Measurements from ENCODE around the gene GNAQ. TPM values are rescaled to one million over a fixed set of nuclear protein-coding genes. Genes with fewer than 3 reads are reported as not detected.
A peak's percentile ranks its signal among the peaks of the same experiment; 100 is the strongest.

GNAQ gene
- total and polyA plus RNA-seq, 4 donors, result 21.9 to 84.2 (median 53.1) TPM

DNA sequence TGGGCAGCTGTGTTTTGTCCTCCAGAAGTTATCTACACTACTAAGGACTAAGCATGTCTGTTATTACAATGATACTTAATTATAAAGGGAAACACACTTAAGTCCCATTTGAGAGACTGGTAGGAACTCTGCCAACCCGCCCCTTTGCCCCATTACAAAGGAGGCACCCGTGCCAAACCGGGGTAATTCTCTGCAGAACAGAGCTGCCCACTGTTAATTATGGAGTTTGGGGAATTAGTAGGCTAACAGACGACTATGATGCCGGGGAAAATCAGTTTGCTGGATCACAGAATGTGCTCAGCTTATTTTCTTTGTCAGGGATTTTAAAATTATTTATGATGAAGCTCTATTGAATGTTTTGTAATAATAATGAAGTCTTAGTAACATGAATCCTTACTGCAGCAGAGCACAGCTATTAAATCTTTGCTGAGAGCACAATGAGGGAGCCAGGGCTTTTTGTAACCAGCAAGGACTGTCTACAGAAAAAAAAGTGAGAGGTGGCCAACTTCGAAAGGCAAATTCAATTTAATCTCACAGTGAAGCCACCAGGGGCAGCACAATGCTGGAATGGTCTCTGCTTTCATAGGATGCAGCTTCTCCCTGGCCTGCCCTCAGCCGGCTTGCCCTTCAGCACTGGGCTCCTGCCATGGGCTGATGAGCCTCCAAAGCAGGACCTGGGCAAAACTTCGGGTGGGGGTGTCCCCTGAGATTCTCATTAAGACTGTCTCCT, 134.5 kb downstream of the GNAQ start:
- ATAC-seq (ENCODE audit: low FRiP score) (peak; percentile 38), DNase-seq (peak in 1 of 2 donors; percentile 43)
- intact Hi-C loops (cut with DNase I), result no loop called here
- peaks cover 0 to 2% of the 10 kb centered on the region in 2 donors for H3K4me1 ChIP-seq (ENCODE audit: control insufficient read depth in 1 of 2, insufficient read depth in 2 of 2, low read length in 2 of 2)
- H3K27ac ChIP-seq (ENCODE audit: low read depth in 1 of 2, low read length in 2 of 2), result no peak overlapping the region
- peaks cover 0 to 3% of the 10 kb centered on the region in 2 donors for H3K36me3 ChIP-seq (ENCODE audit: control insufficient read depth in 1 of 2, insufficient read depth in 2 of 2, low read length in 1 of 2)
- H3K27me3 ChIP-seq (ENCODE audit: control insufficient read depth in 1 of 2, insufficient read depth in 2 of 2, low read length in 1 of 2), result no peaks in the 10 kb centered on the region
- WGBS, 2 donors, result 44 to 45% methylated on average over 8 of the region's 8 CpGs
- no peaks in the 10 kb centered on the region for H3K9me3 ChIP-seq (ENCODE audit: control insufficient read depth, low read length)
- no peak overlapping the region for H3K4me3 ChIP-seq (ENCODE audit: low read length in 2 of 2)

DNA sequence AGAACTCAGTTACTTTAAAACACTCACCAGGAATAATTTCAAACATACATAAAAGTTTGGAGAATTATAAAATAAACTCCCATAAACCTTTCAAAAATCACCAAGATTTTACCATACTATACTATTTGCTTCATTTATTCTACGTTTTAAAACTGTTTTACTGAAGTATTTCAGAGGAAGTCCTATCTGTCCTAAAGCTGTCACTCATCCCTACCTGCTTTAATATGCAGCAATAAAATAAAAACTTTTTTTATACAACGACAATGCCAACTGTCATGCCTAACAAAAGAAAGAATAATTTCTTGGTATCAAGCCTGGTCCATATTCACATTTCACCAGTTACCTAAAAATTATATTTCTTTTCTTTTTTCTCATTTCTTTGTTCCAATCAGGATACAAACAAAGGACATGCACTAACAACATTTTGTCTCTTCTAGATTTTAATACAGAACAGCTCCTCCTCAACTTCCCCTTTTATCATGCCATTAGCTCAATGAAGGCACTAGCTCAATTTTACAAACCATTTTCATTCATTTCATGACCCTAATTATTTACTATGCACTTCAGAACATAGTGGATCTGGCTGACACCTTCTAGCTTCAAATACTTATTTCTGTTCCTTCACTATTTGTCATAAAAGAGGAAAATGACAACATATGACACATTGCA, 135.2 kb downstream of the GNAQ start:
- H3K36me3 ChIP-seq (ENCODE audit: control insufficient read depth in 1 of 2, insufficient read depth in 2 of 2, low read length in 1 of 2), result peaks cover 0 to 3% of the 10 kb centered on the region in 2 donors
- no peak overlapping the region for H3K4me3 ChIP-seq (ENCODE audit: low read length in 2 of 2)
- intact Hi-C loops (cut with DNase I), result no loop called here
- no peak for DNase-seq
- WGBS, 2 donors, result 78% methylated on average over 2 of the region's 2 CpGs
- H3K27me3 ChIP-seq (ENCODE audit: control insufficient read depth in 1 of 2, insufficient read depth in 2 of 2, low read length in 1 of 2), result no peaks in the 10 kb centered on the region
- H3K4me1 ChIP-seq (ENCODE audit: control insufficient read depth in 1 of 2, insufficient read depth in 2 of 2, low read length in 2 of 2), result peaks cover 0 to 2% of the 10 kb centered on the region in 2 donors
- no peak overlapping the region for H3K27ac ChIP-seq (ENCODE audit: low read depth in 1 of 2, low read length in 2 of 2)
- no peaks in the 10 kb centered on the region for H3K9me3 ChIP-seq (ENCODE audit: control insufficient read depth, low read length)
- ATAC-seq (ENCODE audit: low FRiP score), result no peak

DNA sequence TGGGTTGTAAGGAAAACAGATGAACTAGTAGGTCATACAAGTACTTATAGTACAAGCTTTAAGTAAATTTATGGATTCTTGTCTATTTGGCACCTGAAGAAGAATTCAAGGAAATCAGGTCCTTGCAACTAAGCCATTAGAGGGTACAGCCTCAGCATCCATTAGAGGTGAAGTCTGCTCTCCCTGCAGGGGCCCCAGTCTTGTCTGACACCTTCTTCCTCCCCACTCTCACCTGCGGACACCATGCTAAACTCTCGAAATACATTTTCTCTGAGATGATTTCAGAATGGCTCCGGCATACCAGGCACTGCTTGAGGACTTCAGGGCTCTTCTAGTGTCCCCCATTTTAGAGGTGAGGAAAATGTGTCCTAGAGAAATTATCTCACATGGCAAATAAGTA, 137.9 kb downstream of the GNAQ start:
- Histone ChIP-seq H3K4me3 (ENCODE audit: low read length in 2 of 2) (no peak overlapping the region), H3K36me3 (ENCODE audit: control insufficient read depth in 1 of 2, insufficient read depth in 2 of 2, low read length in 1 of 2) (peaks cover 0 to 3% of the 10 kb centered on the region in 2 donors), H3K9me3 (ENCODE audit: control insufficient read depth, low read length) (no peaks in the 10 kb centered on the region), H3K4me1 (ENCODE audit: control insufficient read depth in 1 of 2, insufficient read depth in 2 of 2, low read length in 2 of 2) (peaks cover 0 to 2% of the 10 kb centered on the region in 2 donors), H3K27ac (ENCODE audit: low read depth in 1 of 2, low read length in 2 of 2) (no peak overlapping the region), H3K27me3 (ENCODE audit: control insufficient read depth in 1 of 2, insufficient read depth in 2 of 2, low read length in 1 of 2) (no peaks in the 10 kb centered on the region)
- WGBS, 2 donors, result 98% methylated on average over 3 of the region's 3 CpGs
- intact Hi-C loops (cut with DNase I), result no loop called here
- ATAC-seq (ENCODE audit: low FRiP score) (no peak), DNase-seq (no peak)

DNA sequence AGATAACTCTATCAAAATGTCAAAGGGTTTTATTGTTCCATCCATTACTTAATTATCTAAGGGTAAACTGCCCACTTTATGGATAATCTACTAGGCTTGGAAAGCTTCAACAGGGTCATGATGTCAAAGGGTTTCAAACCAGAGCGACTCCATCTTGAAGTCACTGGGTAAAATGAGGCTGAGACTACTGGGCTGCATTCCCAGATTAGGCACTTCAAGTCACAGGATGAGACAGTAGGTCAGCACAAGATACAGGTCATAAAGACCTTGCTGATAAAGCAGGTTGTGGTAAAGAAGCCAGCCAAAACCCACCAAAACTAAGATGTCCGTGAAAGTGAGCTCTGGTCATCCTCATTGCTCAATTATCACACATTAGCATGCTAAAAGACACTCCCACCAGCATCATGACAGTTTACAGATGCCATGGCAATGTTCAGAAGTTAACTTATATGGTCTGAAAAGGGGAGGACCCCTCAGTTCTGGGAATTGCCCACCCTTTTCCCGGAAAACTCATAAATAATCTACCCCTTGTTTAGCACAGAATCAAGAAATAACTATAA, 138.6 kb downstream of the GNAQ start:
- H3K36me3 ChIP-seq (ENCODE audit: control insufficient read depth in 1 of 2, insufficient read depth in 2 of 2, low read length in 1 of 2), result peaks cover 0 to 3% of the 10 kb centered on the region in 2 donors
- ATAC-seq (ENCODE audit: low FRiP score) (no peak), DNase-seq (no peak)
- no peaks in the 10 kb centered on the region for H3K27me3 ChIP-seq (ENCODE audit: control insufficient read depth in 1 of 2, insufficient read depth in 2 of 2, low read length in 1 of 2)
- peaks cover 0 to 2% of the 10 kb centered on the region in 2 donors for H3K4me1 ChIP-seq (ENCODE audit: control insufficient read depth in 1 of 2, insufficient read depth in 2 of 2, low read length in 2 of 2)
- no peak overlapping the region for H3K27ac ChIP-seq (ENCODE audit: low read depth in 1 of 2, low read length in 2 of 2)
- no peaks in the 10 kb centered on the region for H3K9me3 ChIP-seq (ENCODE audit: control insufficient read depth, low read length)
- H3K4me3 ChIP-seq (ENCODE audit: low read length in 2 of 2), result no peak overlapping the region
- intact Hi-C loops (cut with DNase I), result no loop called here
- WGBS, 2 donors, result 95 to 98% methylated on average over 3 of the region's 3 CpGs

DNA sequence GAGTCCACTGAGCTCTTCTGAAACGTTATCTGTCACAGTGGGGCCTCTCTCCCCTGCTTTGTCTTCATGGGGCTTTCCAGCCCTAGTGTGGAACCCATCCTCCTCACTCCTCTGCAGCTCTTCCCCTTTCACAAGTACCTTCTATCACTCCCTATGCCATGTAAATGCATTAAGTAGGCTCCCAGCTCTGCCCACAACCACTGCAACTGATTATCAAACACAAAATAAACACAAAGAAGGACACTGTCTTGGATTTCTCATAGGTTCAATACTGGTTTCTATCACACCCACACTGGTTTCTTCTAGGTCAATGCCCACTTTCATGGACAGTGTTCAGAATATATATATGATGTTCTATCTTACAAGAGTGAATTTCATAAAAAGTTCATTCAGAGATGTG, 139.4 kb downstream of the GNAQ start:
- Histone ChIP-seq H3K36me3 (ENCODE audit: control insufficient read depth in 1 of 2, insufficient read depth in 2 of 2, low read length in 1 of 2) (peaks cover 0 to 3% of the 10 kb centered on the region in 2 donors), H3K9me3 (ENCODE audit: control insufficient read depth, low read length) (no peaks in the 10 kb centered on the region), H3K27me3 (ENCODE audit: control insufficient read depth in 1 of 2, insufficient read depth in 2 of 2, low read length in 1 of 2) (no peaks in the 10 kb centered on the region), H3K4me1 (ENCODE audit: control insufficient read depth in 1 of 2, insufficient read depth in 2 of 2, low read length in 2 of 2) (no peaks in the 10 kb centered on the region), H3K4me3 (ENCODE audit: low read length in 2 of 2) (no peak overlapping the region), H3K27ac (ENCODE audit: low read depth in 1 of 2, low read length in 2 of 2) (no peak overlapping the region)
- 84 to 88% methylated on average over 1 of the region's 1 CpG for WGBS, 2 donors
- ATAC-seq (ENCODE audit: low FRiP score) (no peak), DNase-seq (no peak)
- intact Hi-C loops (cut with DNase I), result no loop called here

DNA sequence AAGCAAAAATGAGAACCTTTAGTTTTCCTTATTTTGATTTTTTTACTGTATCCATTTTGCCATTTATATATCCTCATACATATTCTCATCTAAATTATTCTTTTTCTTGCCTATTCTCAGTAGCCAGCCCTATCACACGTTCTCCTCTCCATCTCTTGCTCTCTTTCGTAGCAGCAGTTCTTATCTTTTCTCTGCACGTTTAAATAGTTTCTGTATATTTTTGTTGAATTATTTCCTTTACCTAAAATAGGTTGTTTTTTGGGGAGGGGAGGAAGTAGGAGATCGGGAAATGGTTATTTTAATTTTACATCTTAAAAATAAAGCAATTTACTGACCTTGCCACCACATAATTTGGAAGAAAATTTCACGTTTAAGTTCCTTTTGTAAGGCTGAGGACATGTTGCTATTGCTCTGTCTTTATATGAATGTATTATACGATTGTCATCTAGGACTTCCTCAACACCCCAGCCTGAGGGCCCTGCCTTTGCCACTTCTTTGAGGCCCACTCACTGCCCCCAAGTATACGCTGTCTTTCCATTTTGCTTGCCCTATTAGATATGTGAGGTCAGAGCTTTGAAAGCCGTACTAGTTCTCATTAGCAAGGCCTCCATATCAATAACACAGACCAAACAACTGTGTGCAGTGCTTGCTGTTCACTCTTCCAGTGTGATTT, 140.3 kb downstream of the GNAQ start:
- H3K27ac ChIP-seq (ENCODE audit: low read depth in 1 of 2, low read length in 2 of 2), result no peak overlapping the region
- no peak overlapping the region for H3K4me3 ChIP-seq (ENCODE audit: low read length in 2 of 2)
- H3K27me3 ChIP-seq (ENCODE audit: control insufficient read depth in 1 of 2, insufficient read depth in 2 of 2, low read length in 1 of 2), result no peaks in the 10 kb centered on the region
- 49 to 51% methylated on average over 8 of the region's 8 CpGs for WGBS, 2 donors
- ATAC-seq (ENCODE audit: low FRiP score), result no peak
- H3K36me3 ChIP-seq (ENCODE audit: control insufficient read depth in 1 of 2, insufficient read depth in 2 of 2, low read length in 1 of 2), result peaks cover 0 to 3% of the 10 kb centered on the region in 2 donors
- intact Hi-C loops (cut with DNase I), result no loop called here
- H3K9me3 ChIP-seq (ENCODE audit: control insufficient read depth, low read length), result no peaks in the 10 kb centered on the region
- no peak for DNase-seq
- H3K4me1 ChIP-seq (ENCODE audit: control insufficient read depth in 1 of 2, insufficient read depth in 2 of 2, low read length in 2 of 2), result no peaks in the 10 kb centered on the region

DNA sequence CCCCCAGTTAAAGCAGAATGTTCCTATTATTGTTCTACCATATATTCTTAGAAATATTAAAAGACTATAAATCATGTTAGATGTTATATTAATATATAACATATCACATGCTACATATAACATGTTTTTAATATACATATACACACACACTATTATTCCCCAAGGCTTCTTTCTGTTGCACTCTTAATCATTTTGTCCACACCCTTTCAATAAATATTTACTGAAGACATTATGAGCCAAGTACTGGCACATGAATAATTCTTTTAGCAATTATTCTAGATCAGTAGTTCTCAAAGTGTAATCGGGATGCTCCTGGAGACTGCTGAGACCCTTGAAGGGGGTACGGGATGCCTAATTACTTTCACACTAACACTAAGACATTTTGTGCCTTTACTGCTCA, 143.9 kb downstream of the GNAQ start:
- Histone ChIP-seq H3K4me3 (ENCODE audit: low read length in 2 of 2) (no peak overlapping the region), H3K36me3 (ENCODE audit: control insufficient read depth in 1 of 2, insufficient read depth in 2 of 2, low read length in 1 of 2) (no peaks in the 10 kb centered on the region), H3K27me3 (ENCODE audit: control insufficient read depth in 1 of 2, insufficient read depth in 2 of 2, low read length in 1 of 2) (no peaks in the 10 kb centered on the region), H3K27ac (ENCODE audit: low read depth in 1 of 2, low read length in 2 of 2) (no peak overlapping the region), H3K4me1 (ENCODE audit: control insufficient read depth in 1 of 2, insufficient read depth in 2 of 2, low read length in 2 of 2) (peaks cover 2 to 16% of the 10 kb centered on the region in 2 donors), H3K9me3 (ENCODE audit: control insufficient read depth, low read length) (no peaks in the 10 kb centered on the region)
- intact Hi-C loops (cut with DNase I), result loop anchor here in 1 of 2 donors (5.0 kb wide), 1 partner anchor 35 kb away; no protein-coding TSS in a partner anchor
- 69 to 78% methylated on average over 2 of the region's 2 CpGs for WGBS, 2 donors
- DNase-seq (no peak), ATAC-seq (ENCODE audit: low FRiP score) (no peak)

DNA sequence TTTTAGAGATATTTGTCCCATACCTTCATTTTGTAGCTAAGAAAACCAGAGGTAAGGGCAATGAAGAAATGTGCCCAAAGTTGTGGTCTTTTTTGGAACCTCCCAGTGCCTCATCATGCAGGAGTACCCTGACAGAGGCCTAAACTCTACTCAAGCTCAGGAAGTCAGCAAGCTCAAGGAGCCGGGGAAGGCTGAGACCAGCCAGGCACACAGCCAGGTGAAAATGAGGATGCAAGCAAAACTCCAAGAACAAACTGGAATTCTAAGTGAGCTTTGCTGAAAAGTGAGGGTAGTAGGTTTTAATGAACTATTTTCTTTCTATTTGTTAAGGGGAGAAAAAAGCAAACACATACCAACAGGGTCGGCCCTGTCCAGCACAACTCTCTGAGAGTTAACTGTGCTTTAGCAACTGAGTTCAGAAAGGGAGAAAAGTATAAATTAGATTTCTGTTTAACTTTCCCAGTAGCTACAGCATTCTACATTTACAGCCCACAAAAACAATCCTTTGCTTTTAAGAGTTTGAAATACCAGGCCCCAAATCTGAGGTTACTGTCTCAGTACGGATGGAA, 146.4 kb downstream of the GNAQ start:
- peaks cover 2 to 16% of the 10 kb centered on the region in 2 donors for H3K4me1 ChIP-seq (ENCODE audit: control insufficient read depth in 1 of 2, insufficient read depth in 2 of 2, low read length in 2 of 2)
- DNase-seq, result peak in 1 of 2 donors; percentile 51
- 2 to 9% methylated on average over 3 of the region's 3 CpGs for WGBS, 2 donors
- peak overlapping the region; percentile 49 to 87 for H3K27ac ChIP-seq (ENCODE audit: low read depth in 1 of 2, low read length in 2 of 2)
- intact Hi-C loops (cut with DNase I), result loop anchor here in 1 of 2 donors (5.0 kb wide), 1 partner anchor 37 kb away; no protein-coding TSS in a partner anchor
- no peak overlapping the region for H3K4me3 ChIP-seq (ENCODE audit: low read length in 2 of 2)
- no peaks in the 10 kb centered on the region for H3K27me3 ChIP-seq (ENCODE audit: control insufficient read depth in 1 of 2, insufficient read depth in 2 of 2, low read length in 1 of 2)
- H3K36me3 ChIP-seq (ENCODE audit: control insufficient read depth in 1 of 2, insufficient read depth in 2 of 2, low read length in 1 of 2), result no peaks in the 10 kb centered on the region
- no peaks in the 10 kb centered on the region for H3K9me3 ChIP-seq (ENCODE audit: control insufficient read depth, low read length)
- ATAC-seq (ENCODE audit: low FRiP score), result no peak
